Activated CD4-positive, alpha-beta T cell treated with anti-CD3 and anti-CD28 coated beads, Interleukin-2, Interleukin-6, amounts not matched to agents 100 ng/mL and 50 ng/mL, durations not matched to agents 16 hours and 8 hours (primary cell): ENCODE measurements around the gene IQGAP1.

Experiments used
- DNase-seq: peaks from one replicate; pipeline ENCODE4 v3.0.0-alpha.2; 2020

The IQGAP1 gene

DNA sequence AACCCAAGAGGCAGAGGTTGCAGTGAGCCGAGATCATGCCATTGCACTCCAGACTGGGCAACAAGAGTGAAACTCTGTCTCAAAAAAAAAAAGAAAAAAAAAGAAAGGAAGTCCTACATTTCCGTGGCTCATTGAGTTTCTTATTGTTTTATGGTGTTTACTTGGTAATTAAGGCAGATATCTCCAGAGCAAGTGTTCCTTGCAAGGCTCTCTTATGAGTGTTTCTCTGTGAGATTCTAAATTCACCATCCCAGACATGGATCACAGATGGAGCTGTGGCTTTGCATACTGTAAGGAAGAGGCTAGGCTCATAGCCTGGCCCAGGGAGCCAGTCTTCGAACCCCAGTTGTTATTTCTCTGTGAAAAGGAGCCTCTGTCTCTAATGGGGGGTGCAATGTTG, 53.0 kb downstream of the IQGAP1 start:
- no peak for DNase-seq

DNA sequence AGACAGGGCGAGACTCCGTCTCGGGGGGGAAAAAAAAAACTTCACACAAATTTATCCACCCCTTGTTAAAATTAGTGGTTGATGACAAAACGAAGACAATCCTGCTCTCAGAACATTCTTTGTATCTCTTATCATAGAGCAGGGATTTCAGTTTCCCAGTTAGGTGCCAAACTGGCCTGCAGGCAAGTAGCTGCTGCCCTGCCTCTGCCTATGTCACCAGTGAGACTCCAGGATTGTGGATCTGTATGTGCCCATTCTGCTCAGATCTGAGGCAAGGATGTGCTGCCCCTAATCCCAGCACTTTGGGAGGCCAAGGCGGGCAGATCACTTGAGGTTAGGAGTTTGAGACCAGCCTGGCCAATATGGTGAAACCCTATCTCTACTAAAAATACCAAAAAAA, 54.4 kb downstream of the IQGAP1 start:
- no peak for DNase-seq

DNA sequence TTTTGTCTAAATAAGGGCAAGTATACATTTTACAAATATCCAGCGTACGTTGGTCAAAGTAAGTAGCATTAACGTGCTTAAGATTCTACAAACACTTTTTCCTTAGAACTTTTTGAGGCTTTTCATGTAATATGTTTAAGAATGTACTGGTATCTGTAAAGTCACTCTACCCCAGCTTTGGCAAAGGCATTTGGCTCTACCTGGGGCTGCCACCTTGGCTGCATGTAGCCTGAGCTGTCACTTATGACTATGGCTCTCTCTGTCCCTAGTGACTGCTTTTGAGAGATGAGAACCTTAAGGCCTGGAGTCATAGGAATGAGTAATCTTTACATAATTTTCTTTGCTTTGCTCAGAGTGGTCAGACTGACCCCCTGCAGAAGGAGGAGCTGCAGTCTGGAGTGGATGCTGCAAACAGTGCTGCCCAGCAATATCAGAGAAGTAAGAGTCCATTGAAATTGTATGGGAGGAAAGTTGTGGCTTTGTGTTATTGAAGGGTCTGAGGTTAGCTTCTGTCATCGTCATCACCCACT, 61.2 kb downstream of the IQGAP1 start:
- no peak for DNase-seq

DNA sequence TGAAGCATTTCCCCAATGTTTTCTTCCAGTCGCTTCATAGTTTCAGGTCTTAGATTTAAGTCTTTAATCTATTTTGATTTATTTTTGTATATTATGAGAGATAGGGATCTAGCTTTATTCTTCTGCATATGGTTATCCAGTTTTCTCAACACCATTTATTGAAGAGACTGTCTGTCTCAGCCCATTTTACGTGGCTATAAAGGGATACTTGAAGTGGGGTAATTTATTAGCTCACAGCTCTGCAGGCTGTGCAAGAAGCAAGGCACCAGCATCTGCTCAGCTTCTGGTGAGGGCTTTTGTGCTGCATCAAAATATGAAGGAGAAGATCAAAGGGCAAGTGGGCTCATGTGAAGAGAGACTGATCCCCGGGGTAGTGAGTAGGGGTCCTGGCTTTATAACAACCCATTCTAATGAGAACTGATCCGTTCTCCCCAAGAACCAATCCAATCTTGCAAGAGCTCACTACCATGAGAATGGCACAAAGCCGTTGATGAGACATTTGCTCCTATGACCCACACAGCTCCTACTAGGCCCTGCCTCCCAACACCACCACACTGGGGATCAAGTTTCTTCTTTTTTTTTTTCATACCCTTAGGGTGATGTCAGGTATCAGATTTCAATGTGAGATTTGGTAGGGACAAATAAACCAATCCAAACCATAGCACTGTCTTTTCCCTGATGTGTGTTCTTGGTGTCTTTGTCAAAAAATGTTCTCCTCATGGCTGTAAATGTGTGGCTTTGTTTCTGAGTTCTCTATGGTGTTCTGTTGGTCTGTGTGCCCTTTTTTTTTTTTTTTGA, 63.2 kb downstream of the IQGAP1 start:
- no peak for DNase-seq

DNA sequence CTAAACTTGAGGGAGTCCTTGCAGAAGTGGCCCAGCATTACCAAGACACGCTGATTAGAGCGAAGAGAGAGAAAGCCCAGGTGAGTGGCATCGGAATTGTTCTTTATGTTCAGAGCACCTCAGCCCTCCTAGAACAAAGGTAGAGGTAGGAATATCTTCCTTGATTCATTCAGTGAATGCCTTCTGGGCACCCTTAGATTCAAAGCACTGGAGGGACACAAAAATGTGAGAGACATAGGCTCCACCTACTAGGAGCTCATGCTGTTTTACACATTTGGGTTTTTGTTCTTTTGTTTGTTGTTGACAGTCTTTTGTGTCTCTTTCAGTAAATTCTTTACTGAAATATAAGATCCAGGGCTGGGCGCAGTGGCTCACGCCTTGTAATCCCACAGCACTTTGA, 68.2 kb downstream of the IQGAP1 start:
- no peak for DNase-seq

DNA sequence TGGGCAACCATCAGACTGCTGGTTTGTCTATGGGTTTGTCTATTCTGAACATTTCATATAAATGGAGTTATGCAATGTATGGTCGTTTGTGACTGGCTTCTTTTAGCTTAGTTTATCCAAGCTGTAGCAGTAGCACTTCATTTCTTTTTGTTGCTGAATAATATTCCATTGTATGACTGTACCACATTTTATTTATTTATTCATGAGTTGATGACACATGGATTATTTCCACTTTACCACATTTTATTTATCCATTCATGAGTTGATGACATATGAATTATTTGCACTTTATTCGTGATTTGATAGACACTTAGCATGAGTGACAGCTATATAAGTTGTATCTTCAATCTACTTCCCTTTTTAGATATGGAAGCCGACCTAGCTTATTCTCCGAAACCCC, 70.0 kb downstream of the IQGAP1 start:
- DNase-seq: no peak

DNA sequence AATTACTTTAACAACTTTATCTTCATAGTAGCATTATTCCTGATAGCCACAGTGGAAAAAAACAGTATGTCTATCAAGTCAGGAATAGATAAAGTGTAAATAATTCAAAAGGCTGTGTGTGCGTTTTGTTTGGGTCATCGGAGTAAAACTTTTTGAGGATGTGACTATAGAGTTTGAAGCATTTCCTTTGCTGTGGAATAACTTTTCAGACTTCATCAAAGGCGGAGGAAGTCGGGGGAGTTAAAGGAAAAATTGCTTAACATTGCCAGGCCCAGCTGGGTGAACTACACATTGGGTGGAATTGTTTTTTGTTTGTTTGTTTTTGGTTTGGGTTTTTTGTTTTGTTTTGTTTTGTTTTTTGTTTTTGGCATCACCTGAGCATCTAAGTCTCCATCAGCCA, 71.3 kb downstream of the IQGAP1 start:
- no peak for DNase-seq

DNA sequence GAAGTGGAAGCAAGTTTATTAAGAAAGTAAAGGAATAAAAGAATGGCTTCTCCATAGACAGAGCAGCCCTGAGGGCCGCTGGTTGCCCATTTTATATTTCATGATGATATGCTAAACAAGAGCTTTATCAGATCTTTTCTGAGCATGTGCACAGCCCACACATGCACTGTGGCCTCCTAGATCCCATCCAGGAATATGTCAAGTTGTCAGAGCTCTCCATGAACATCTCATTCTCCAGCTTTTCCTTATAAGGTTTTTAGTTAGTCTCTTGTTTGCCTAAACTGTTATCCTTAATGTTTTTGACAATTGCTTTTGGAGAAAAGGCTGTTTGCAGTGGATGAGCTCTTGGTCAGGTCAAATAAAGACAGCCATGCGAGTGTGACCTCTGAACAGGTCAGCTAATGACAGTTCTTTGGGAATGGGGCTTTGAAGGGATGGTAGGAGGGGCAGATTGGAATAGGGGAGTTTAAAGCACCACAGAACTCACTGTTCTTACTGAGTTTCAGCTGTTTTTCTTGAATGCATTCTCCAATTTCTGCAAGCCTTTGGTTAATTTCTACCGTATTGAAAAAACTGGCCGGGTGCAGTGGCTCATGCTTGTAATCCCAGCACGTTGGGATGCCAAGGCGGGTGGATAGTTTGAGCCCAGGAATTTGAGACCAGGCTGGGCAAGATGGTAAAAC, 72.2 kb downstream of the IQGAP1 start:
- no peak for DNase-seq

DNA sequence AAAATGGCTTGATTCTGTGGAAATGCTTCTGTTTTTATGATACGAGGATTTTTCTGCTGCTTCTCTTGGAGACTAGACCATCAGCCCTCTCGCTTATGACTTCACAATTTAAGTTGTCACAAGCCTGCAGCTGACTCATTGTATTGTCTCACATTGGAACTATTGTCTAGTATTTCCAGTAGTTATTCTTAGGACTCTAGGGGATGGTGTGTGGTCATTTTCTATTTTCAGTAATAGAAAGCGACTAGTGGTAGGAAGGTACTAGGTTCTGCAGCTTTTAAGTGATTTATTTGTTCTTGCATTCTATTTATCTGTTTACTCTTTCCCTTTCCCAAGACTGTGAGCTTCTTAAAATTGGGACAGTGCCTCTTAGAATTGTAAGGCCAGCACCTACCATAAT, 75.3 kb downstream of the IQGAP1 start:
- no peak for DNase-seq

DNA sequence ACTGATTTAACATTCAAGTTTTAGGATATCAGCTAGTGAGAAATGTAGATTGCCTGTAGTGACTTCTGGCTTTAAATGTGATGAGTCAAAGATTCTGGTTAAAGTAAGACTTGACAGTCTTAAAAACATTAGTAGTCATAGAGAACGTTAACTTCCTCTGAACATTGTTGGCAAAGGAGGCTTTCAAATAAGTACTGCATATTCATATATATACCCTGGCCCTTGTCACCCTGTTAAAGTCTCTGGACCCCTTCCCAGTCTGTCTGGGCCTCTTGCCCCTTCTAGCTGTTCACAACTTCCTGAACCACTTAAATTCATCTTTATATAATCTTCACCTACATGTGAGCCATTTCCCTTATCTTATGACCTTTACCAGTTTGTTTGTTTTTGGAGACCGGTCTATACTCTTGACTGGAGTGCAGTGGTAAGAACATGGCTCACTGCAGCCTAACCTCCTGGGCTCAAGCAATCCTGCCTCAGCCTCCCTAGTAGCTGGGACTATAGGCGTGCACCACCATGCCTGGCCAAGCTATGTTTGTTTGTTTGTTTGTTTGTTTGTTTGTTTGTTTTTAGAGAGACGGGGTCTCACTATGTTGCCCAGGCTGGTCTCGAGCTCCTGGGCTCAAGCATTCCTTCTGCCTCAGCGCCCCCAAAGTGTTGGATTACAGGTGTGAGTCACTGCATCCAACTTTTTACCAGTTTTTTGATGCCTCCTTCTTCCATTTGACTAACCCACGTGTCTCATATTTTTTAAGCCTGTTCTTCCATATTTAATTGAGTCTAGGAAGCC, 77.3 kb downstream of the IQGAP1 start:
- DNase-seq: peak; percentile 7

DNA sequence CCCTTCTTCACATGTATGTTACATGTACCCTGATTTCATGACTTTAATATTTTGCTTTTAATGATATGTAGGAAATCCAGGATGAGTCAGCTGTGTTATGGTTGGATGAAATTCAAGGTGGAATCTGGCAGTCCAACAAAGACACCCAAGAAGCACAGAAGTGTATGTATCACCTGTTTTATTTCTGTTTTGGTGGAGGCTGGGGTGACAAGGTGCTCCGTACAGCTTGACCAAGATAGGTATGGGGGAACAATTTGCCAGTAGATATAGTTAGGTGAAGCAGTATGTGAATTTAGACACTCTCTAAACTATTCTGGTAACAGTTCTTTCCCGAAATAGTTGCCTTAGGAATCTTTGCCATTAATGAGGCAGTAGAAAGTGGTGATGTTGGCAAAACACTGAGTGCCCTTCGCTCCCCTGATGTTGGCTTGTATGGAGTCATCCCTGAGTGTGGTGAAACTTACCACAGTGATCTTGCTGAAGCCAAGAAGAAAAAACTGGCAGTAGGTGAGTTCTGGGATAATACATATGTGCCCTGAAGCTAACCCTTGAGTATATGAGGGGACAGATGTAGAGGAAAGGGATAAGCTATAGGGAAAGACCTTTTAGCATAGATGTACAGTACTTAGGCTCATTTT, 78.0 kb downstream of the IQGAP1 start:
- no peak for DNase-seq

DNA sequence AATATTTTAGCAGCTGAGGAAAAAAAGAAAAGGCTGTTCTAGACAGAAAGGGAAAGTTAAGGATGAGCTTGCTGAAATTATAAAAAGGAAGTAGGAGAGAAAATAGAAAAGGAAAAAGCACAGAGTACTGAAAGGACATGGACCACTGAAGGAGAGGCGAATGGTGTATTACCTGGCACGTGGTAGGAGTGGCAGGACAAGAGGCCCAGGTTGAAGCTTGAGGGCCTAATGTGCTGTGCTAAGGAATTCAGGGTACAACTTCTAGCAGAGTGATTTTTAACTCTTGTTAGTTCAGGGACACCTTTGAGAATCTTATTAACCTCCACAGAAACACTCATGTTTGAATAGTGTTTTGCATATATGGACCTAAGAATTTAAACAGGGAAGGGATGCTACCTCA, 81.7 kb downstream of the IQGAP1 start:
- DNase-seq: no peak

DNA sequence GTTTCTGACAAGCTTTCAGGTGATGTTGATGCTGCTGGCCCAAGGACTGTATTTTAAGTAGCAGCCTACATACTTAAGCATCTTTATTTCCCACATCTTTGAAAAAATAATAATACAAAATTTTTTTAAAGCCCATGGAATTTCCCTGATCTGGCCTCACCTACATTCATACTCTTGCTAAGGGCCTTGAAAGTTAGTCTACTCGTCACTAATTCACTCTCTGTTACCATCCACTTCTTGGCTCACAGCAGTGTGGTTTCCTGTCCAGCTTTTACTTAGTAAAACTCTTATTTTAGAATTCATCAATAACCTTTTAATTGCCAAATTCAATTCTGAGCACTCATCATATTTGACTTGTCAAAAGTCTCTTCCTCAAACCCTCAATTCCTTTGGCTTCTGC, 82.4 kb downstream of the IQGAP1 start:
- no peak for DNase-seq

DNA sequence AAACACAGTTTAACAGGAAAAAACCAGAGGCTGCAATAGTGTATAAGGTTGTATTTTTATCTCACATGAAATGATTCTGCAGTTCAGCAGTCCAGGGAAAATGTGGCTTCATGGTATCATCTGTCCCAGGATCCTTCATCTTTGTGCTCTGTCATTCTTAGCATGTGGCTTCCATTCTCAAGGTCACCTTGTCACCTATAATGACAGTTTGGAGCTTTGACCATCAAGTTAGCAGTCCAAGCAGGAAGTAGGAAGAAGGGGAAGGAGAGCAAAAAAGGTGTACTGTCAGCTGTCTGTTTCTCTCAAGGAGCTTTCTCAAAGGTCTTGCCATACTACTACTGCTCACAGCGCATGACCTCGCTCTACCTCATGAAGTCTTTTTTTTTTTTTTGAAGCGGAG, 83.1 kb downstream of the IQGAP1 start:
- no peak for DNase-seq

DNA sequence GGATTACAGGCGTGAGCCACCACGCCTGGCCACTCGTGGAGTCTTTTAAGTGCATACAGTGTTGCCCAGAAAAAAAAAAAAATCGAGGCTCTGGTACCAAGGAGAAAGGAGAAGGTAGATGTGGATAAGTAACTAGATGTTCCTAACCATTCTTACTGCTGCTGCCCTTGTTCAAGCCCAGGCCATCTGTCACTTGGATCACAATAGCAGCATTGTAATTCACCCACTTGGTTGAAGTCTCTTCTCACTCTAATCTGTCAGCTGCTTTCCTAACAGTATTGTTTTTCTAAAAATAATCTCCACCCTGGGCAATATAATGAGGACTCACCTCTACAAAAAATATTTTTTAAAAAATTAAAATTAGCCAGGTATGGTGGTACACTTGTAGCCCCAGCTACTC, 83.7 kb downstream of the IQGAP1 start:
- no peak for DNase-seq

DNA sequence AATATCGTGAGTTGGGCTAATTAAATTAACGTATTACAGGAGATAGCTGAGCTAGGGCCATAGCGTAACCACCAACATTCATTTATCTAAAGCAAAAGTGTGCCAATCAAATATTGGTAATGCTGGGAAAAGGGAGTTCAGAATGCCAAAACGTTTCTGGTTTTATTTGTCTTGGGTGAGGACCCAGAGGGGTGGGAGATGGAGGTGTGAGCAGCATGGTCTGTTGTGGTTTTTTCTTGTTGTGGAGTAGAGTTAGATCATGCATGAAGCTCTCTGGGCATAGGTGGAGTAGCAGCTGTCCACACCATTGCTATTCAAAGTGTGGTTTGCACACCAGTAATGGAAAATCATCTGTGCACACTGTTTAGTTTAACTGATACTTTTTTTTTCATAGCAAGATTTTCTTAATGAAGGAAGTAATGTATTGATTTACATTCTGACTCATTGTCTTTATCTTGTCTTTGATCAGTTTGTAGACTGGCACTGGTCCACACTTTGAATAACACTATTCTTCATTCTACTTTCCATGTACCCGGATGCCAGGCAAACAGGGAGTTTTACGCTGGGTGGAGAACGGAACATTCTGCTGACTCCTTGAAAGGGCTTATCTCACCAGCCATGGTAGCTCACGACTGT, 90.9 kb downstream of the IQGAP1 start:
- peak; percentile 32 for DNase-seq

DNA sequence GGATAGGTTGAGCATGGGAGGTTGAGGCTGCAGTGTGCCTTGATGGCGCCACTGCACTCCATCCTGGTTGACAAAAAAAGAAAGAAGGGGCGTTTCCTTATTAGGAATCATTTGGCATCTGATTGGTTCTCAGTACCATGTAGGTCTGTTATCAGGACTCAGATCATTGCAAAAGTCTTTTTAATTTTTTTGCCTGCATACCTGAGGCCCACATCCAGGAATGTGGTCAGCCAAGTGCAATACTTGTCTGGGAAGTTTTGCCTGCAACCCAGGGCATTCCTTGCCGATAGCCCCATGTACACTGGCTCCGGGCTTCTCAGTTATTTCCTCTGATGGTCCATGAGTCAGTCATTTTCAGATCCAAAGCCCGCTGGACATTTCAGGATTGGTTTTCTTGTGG, 91.6 kb downstream of the IQGAP1 start:
- DNase-seq: no peak

DNA sequence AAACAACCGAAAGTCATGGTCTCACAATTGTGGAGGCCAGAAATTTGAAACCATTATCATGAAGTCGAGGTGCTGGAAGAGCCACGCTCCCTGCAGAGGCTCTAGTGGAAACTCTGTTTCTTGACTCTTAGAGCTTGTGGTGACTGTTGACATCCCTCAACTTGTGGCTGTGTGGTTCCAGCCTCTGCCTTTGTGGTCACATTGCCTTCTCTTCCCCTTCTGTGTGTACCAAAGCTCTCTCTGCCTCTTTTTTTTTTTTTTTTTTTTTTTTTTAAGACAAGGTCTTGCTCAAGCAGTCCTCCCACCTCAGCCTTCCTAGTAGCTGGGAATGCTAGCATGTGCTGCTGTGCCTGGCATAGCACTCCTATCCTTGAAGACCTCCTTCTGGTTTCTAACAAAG, 93.0 kb downstream of the IQGAP1 start:
- DNase-seq: peak; percentile 49

DNA sequence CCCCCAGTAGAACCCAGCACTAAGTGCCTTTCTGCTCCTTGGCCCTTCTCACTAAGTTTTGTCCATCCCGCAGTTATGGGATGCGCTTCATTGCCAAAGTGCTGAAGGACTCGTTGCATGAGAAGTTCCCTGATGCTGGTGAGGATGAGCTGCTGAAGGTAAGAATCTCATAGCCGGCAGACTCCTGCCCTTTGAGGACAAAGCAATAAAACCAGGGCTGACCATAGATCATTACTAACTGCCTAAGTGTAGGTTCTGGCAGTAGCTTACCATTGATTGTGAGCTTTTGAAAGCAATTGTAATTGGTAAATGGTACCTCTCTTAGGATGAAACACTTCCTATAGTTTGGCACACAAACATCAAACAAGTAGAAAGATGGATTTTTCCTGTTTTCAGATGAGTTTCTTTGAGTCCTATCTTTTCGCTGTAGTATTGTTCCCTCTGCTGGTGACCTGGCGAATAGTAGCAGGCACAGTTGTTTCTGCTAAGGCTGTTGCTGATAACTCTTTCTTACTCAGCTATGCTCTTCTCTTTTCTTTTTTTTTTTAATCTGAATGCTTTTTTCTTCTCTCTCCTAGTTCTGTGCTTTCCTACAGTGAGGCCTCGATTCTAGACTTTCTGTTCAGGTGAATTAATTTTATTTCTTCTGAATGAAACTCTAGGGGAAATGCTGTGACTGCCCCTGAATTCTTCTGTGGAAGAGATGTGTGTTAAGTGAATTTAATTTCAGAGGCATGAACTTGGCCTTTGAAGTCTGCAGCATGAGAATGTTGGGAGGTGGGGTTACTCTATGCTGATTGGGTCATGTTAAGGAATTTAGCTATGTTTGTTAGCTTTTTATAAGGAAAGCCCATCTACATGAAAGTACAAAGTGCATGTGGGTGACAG, 94.3 kb downstream of the IQGAP1 start:
- peak; percentile 34 for DNase-seq

DNA sequence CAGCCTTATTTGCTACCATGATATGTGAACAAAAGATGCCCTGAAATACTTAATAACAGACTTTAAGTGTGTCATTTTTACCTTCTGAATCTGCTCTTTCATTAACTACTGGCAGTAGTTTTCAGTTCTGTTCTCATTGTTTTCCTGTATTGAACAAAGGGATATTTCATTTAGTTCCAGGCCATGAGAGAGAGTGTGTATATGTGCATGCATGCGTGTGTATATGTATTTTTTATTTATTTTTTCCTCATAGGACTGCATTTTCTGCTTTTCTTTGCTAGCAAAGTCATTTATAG, 94.9 kb downstream of the IQGAP1 start:
- no peak for DNase-seq

DNA sequence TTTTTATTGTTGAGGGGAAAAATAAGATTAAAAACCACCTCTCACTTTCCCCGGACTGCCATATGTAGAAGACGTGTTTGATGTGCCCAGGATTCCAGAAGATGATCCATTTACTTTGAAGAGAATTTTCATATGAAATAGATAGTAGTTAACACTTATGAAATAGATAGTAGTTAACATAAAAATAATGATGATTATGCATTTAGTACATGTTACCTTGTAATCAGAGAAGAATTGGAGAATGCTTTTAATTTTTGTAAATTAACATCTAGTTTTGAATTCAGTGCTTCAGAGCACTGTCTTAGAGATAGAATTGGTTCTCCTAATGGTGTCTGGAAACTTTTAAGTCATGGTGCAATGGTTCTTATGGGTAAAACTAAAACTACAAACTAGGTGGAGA, 95.6 kb downstream of the IQGAP1 start:
- DNase-seq: no peak

DNA sequence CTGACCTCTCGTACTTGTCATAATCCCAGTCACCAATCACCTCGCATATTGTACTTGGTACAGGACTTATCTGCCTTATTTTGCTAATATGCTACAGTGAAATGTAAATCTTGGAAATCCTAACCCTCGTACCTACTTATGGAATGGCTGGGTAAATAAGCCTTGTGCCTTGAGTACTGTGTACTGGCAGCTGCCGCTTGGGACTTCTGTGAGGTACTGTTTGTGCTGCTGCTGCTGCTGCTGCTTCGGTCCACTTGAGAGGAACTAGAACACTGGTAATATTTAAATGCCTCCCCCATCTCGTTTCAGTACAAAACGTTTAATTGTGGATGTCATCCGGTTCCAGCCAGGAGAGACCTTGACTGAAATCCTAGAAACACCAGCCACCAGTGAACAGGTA, 99.1 kb downstream of the IQGAP1 start:
- DNase-seq: no peak
